Measurements from ENCODE around the gene MYEF2.

GRCh38 chr15:48085591-48085930 is 92.5 kb downstream of the MYEF2 start:
- TF ChIP-seq POLR2AphosphoS5 (IDR thresholded peaks at IDR 0.05) (no peak), CTCF (IDR thresholded peaks at IDR 0.05) (no peak), POLR2A (IDR thresholded peaks at IDR 0.05) (no peak)
